NCI-H1092 treated with DMSO at 0.1 percent for 48 hours (cell line): ENCODE measurements around the gene HIVEP3.

ENCODE experiments used
- DNase-seq: peaks from one replicate; lab custom pipeline; 2025; lab: John Stamatoyannopoulos, UW

HIVEP3 gene

DNA sequence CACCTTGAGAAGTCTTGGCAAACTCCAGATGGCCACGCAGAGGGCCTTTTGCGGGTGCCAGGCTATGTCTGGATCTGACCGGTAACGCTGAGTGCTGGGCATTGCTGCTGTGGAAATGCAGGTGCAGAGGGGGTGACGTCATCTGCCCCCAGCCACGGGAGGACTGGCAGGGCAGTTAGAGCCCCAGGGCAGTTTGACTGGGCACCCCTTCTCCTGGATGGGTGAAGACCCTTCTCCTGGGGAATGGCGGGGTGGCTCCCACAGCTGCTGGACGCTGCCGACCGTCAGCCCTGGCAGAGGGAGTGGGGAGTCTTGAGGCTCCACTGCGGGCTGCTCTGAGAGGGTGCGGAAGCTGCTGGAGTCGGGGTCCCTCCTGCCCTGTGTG lies 421.7 kb downstream of the HIVEP3 start:
- no peak for DNase-seq

DNA sequence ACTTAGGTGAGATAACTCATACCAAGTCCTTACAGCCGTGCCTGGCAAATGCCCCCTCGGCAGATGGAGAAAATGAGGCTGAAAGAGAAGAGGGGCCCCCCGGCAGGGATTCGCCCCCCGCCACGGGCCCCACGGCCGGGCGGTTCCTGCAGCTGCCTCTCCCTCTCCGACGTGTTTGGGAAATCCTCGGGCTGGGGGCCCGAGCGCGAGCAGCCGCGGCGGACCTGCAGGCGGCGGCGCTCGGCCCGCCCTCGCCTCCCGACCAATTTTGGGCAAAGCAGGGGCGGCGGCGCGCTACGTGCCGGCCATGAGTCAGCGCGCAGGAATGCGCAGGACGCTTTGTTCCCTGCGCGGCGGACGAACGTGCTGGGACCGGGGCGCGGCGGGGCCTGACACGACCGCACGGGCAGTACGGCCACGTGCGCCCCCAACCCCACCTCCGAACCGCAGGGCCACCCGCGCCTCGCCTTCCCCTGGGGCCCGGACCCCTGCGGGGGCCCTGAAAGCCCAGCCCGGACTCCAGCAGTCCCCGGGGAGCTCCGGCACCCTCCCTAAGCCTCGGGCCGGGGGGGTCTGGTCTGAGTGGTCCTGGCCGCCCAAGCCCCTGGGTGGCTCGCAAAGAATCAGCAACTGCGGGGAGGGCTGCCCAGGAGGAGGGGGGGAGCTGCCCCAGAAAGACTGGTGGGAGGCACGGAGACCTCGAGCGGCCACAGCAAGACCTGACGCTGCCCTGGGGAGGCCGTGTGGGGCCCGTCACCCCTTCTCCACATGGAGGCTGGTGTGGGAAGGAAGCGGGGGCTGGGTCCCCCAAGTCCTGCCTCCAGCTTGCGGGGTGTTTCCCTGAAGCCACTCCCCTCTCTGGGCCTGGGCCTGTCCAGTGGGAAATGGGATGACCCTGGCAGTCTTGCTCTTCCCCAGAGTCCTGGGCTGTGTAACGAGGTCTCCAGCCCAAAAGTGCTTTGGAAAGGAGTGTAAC lies 422.4 kb downstream of the HIVEP3 start:
- DNase-seq: no peak

DNA sequence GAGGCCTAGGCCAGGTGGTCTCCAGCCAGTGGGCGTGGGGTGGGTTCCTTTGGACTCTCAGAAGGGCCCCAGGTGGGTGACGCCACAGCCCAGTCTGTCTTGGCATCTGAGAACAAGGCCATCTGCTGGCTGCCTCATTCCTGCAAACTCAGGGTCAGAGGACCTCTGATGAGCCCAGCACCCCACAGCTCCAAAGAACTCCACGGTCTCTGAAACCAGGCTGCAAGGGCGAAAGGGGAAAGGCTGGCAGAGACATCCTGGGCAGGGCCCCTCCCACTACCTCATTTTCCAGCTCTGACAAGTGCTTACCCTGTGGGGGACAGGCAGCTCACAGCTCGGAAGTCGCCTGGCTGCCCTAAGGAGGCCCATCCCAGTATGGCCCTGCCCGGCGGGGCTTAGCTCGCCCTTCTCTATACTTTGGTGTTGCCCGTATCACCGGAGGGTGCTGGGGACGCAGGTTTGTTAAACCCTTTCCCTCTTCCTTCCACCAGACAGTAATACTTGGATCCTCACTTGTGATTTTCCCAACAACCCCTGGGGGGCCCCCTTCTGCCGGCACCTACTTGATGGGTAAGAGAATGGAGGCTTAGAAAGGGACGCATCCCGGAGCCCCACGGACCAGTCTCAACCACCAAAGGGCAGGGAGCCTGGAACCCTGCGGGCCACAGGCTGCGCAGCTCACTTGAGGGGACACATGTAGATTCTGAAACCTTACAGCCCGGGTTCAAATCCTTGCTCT lies 423.3 kb downstream of the HIVEP3 start:
- DNase-seq: peak; percentile 15

DNA sequence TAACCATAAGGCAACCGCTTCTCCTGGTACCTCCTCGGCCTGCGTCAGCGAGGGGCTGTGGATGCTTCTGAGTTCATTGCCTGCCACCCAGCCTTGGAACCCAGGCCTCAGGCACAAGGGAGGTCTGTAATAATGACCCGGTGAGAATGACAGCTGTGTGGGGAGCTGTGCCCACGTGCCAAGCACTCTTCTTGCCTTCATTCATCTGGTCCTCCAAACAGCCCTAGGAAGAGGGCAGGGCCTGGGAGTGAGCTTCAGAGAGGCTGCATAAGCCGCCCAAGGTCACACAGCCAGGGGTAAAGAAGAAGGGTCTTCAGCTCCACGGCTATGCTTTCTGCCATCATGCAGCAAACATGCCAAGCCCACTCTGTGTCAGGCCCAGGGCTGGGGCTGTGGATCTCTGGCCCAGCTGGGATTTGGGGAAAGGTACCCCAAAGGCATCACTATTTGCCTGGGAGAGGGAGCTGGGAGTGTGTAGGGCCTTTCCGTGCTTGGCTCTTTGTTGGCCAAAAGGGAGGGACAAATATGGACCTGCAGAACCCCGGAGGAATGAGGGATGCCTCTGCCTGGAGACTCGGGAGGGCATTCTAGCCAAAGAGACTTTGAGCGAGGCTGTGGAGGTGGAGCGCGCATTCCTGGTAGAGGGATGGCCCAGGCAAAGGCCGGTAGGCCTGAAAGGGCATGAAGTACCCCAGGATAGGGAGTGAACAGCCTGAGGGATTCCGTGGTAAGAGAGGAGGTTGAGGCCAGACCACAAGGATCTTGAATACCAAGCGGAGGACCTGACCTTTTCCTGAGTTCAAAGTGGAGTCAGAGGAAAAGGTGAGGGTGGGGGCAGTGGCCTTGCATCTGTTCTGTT lies 424.1 kb downstream of the HIVEP3 start:
- DNase-seq: no peak

DNA sequence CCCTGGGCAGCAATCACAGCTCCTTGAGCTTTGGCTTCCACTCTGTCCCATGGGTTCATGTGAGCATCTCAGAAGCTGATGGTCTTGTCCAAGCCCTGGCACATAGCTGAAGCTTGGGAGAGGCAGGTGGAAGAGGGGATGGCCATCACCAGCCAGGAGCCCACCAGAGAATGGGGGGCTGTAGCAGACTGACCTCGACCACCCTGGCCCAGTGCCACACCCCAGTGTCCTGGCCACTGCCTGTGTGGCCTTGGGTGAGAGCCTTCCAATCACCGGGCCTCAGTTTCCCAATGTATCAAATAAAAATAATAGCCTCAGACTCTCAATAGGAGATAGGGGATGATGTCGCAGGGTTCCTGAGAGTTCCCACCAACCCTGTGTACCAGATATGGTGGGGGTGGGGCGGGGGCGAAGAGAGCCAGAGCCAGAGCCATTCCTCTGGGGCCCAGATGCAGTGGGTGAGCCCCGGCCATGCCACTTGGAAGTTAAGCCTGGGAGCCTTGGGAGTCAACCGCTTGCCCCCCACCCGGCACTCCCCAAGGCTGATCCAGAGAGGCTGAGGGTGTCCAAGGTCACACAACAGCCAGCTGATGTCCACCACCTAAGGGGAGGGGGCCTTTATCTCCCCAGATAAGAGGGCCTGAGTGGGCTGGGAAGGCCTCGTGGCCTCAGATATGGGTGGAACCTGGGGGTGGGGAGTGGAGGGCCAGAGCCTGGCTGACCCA lies 424.9 kb downstream of the HIVEP3 start:
- no peak for DNase-seq

DNA sequence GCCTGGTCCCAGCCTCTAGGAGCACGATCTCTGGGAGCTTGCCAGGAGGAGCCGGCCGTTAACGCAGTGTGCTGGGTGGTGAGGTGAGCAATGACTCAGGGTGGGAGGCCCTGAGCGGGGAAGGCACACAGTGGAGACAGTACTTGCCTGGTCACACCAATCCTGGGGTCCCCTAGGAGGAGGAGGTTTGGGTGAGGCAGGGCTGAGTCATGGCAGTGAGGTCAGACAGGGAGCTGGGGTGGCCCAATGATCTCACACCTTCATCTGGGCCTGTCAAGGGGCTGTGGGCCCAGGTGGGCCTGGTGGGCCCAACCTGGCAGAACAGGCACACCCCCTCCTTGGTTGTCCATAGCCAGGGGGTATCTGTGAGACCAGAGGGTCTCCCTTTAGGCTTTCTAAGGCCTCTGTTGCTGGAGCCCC lies 425.6 kb downstream of the HIVEP3 start:
- DNase-seq: no peak

DNA sequence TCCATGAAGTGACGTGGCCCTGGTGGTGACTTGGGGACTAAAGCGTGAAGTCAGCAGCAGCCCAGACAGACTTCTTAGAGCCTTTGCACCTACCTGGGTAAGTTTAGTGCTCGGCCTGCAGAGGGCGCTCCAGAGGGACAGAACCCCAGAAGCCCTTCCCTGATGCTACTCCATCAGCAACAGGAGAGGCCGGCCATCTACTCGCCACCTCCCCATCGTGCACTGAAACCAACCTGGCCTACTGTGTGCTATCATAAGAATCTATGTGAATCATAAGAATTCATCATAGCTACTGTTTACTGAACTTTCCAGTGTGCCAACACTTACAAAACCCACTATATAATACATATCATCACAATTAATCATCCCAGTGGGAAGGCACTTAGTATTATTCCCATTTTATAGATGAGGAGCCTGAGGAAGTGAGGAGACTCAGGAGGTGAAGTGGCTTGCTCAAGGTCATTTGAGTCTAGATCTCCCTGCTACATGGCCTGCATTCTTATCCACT lies 426.3 kb downstream of the HIVEP3 start:
- no peak for DNase-seq

DNA sequence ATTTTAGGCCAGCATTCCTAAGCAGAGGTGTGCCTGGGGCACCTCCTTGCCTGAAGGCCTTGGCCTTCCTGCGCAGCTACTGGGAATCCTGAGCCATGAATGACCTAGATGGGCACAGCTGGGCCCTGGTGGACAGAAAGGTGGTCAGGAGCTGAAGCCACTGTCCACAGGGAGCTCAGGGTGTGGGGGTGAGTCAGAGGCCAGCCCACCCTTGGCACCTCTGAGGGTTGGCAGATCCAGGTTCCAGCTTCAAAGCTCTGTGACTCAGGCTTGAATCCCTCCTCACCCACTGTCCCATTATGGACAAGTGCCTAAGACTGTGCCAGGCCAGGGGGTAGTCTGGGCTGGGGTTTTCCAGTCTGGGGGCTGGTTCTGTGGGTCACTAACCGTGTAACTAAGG lies 427.8 kb downstream of the HIVEP3 start:
- no peak for DNase-seq

DNA sequence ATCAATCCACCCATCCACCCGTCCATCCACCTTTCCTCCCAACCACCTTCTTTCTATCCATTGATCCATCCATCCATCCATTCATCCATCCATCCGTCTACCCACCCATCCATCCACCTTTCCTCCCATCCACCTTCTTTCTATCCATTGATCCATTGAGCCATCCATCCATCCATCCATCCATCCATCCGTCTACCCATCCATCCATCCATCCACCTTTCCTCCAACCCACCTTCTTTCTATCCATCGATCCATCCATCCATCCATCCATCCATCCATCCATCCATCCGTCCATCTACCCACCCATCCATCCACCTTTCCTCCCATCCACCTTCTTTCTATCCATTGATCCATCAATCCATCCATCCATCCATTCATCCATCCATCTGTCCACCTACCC lies 429.2 kb downstream of the HIVEP3 start:
- DNase-seq: no peak

DNA sequence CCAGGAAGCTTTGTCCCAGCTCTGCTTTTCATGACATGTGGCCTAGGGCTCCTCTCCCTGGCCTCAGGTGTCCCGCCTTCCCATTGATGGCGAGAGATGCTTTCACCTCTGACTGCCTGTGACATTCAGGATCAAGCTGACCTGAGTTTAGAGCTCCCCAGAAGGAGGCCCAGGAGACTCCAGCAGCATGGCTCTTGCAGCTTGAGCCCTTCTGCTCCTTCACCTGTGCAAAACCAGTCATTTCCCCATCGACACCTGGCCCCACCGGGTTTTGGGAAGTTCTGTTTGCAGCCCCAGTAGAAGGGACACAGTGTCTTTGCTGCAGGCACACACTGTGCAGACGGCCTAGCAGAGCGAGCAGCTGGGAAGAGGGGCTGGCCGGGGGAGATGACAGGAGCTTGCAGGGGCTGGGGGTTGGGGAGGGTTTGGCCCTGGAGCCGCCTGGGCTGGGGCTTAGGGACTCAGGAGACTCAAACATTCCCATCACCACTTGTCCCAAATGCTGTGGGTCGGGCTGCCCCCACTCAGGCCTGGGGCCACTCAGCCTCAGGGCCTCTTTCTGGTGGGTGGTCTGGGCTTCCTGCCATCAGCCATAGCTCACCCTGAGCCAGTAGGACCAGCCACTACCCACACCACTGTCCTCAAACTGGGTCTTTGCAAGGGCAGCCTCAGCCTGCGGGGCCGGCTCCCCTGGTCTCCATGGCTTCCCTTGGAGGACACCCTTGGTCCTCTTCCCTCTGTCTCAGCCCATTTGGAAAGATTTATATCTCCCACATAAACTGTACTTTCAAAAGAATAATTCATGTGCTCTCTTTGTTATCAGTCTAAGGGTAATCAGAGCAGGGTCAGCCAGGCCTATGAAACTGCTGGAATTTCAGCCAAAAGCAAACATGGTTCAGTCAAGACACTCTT lies 430.4 kb downstream of the HIVEP3 start:
- no peak for DNase-seq

DNA sequence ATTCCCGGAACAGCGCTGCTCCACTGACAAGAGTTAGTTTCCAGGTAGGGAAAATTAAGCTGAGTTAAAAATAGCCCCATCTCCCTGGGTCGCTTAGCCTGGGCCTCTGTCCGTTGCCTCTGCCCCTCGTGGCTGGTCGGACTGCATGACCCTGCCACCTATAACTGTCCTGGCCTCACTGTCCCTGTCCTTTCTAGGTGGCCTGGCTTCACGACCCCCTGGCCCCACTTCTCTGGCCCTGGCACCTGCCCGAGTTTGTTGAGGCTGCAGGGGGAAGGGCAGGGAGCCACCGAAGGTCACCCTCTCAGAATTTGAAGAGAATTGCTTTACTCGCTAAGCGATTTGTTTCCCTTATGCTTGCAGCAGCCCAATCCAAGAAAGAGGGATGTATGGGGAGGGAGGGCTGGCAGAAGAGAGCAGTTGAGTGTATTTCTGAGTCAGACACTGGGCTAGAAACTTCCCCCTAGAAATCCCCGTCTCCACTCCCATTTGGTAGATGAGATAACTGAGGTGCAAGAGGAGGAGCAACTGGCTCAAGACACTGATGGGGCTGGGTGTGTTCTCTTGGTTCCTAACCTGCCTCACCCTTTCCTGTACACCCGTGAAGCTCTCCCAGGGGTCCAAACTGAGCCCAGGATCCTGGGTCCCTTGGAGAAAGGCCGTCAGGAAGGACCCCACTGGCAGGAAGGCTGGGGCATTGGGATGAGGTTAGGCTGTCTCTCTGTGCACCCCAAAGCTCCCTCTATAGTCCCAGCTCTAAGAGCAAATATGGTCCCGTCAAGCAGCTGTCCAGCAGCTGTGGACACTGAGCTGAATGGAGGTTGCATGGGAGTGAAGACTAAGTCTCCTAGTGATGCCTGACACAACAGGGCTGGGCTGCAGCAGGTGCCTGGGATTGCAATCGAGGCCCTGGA lies 431.3 kb downstream of the HIVEP3 start:
- no peak for DNase-seq

DNA sequence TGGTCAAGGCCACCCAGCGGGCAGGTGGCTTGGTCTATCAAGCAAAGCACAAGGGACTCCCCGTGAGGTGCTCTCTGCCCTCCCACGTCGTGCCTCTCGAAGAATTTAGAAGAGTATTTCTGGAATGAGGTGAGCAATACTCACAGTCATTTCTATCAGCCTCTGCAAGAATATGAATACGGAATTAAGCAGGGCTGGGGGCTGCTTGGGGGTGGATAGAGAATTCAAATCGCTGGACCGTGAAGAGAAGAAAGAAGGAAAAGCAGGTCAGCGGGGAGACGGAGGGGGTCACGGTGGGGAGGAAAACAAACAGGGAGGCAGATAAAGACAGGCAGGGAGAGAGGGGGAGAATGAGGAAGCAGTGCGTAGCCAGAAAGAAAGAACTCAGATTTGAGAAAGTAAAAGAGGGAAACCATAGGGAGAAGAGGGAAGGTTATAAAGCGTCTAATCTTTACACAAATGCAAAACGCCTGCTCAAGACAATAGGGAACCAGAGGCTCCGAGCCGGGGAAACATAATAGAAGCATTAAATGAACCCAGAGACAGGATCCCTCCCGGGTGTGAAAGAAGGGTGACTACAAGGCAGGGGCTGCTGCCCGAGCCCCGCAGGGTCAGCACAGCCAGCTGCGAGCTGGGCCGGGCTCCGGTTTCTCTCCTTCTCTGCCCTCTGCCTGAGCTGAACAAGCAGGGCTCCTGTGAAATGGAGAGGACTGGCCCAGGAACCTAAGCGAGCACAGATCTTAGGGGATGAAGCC lies 432.2 kb downstream of the HIVEP3 start:
- DNase-seq: no peak

DNA sequence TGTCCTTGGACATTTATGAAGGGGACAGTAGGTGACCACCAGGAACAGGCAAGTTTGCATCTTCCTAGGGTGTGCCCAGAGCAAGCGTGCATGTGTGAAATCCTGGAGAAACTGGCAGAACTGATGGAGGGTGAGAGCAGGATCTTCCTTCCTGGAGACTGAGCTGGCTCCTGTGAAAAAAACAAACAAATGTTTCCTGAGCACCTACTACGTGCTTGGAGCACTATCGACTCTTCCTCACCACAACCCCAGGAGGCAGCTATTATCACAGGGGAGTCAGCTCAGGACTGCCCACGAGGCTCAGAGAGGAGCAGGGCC lies 432.7 kb downstream of the HIVEP3 start:
- no peak for DNase-seq

DNA sequence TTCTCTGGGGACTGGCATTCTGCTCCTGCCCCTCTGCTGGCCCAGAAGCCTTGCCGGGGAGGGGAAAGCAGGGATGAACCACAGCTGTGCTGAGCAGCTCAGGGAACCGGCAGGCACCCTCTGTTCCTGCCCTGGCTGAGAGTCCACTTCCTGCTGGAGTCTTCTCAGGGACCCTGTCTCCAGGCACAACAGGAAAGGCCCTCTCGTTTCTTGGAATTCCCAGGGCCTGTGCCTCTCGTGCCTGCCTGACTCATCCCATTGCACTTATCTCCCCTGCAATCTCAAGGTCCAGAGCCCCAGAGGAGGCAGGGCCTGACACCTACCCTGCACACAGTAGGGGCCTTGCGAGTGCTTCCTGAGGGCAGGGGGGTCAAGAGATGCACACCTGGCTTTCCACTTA lies 433.1 kb downstream of the HIVEP3 start:
- no peak for DNase-seq

DNA sequence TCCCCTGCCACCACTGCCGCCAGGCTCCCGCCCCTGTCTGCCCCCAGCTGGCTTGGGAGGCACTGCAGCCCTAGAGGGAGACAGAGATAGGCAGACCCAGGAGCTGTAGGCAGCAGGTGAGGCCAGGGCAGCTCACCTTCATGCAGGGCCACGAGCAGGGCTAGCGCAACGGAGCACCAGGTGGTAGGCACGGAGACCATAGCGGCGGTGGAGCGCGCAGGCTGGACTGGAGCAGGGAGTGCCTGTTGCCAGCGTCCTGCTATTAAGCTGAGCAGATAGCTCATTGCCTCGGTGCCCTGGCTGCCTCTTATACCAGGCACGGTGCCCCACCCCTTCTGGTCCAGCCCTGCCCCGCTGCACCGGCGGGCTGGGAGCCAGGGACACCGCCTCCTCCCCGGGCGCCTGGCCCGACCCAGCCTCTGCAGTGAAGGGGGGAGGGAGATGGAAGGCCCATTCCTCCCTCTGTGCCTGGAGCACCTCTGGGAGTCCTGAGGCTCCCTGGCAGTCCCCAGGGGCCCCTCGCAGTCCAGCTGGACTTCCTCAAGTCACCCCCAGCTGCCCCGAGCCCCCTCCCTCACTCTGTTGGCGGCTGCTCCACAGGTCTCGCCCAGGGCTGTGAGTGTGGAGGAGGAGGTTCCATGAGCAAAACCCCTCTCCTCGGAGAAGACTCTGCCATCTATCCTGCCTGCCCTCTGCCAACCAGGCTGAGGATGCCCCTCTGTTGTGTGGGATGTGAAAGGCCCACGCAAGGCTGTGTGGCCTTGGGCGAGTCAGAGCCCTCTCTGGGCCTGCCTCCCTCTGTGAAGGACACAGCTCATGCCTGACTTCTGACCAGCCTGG lies 434.1 kb downstream of the HIVEP3 start, which contains the start of gene EDN2:
TSS of gene EDN2 (minus strand) at position 282 of the 840 bp plus-strand sequence. CDS start at position 200, 82 bp downstream.
- DNase-seq: peak; percentile 87

DNA sequence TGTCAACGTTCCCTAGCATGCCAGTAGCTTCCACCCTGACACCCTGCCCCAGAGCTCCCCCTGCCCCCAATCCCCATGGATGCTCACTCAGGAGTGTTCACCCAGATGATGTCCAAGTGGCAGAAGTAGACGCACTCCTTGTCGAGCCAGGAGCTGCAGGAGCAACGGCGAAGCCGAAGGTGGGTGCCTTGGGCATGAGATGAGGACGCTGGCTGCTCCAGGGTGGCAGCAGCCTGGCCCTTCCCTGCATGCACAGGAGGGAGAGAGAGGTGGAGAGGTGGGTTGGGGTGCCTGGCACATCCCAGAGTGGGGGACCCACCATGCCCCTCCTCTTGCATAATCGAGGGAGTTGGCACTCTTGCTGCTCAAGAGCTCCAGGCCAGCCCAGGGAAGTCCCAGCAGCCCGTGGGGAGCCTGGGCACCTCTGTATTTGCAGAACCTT lies 434.7 kb downstream of the HIVEP3 start:
- DNase-seq: no peak
